Measurements from ENCODE around the gene EIF4G3. TPM values are rescaled to one million over a fixed set of nuclear protein-coding genes. Genes with fewer than 3 reads are reported as not detected.
A peak's percentile ranks its signal among the peaks of the same experiment; 100 is the strongest.

Gene EIF4G3
- polyA plus RNA-seq, 3 donors, result 5.1 to 34.2 (median 5.8) TPM

- H3K36me3 ChIP-seq (replicated peaks in 1 of 2; ENCODE audit: control insufficient read depth in 1 of 2, insufficient read depth in 2 of 2, low read length in 2 of 2), result peaks cover 10 to 37% of the 10 kb centered on the region in 2 donors
- peaks cover 0 to 7% of the 10 kb centered on the region in 2 donors for H3K4me1 ChIP-seq (ENCODE audit: control insufficient read depth in 1 of 2, insufficient read depth in 2 of 2, low read length in 2 of 2)
- no peaks in the 10 kb centered on the region for H3K9me3 ChIP-seq (replicated peaks in 1 of 2; ENCODE audit: control insufficient read depth in 1 of 2, insufficient read depth in 1 of 2, low read length in 2 of 2)
- Mint-ChIP-seq H3K36me3 (peaks cover 26 to 43% of the 10 kb centered on the region in 2 donors), H3K27ac (no peak overlapping the region), H3K4me1 (peaks cover 19% of the 10 kb centered on the region), H3K27me3 (ENCODE audit: low read depth in 3 of 3) (no peaks in the 10 kb centered on the region), H3K4me3 (no peak overlapping the region), H3K9me3 (no peaks in the 10 kb centered on the region)
- no peak for DNase-seq
- intact Hi-C loops (cut with micrococcal nuclease), result no loop called here
- no peaks in the 10 kb centered on the region for H3K27me3 ChIP-seq (ENCODE audit: control insufficient read depth in 2 of 2, insufficient read depth in 2 of 2, low read length in 2 of 2)
- H2AFZ ChIP-seq (ENCODE audit: insufficient read depth, low read depth, low read length, poor library complexity, severe bottlenecking), result no peak overlapping the region
- no CpG with 5 or more reads among the region's 1 CpG for WGBS (ENCODE audit: insufficient coverage)
- TF ChIP-seq CTCF (IDR thresholded peaks at IDR 0.05), result no peak
- no peak overlapping the region for H3K27ac ChIP-seq (ENCODE audit: low read depth in 1 of 2, low read length in 2 of 2)
- no peaks in the 10 kb centered on the region for H4K20me1 ChIP-seq (ENCODE audit: insufficient read depth, low read length)
- H3K4me2 ChIP-seq (replicated peaks; ENCODE audit: extremely low read depth, low read length, poor library complexity, severe bottlenecking), result no peak overlapping the region
- H3K9ac ChIP-seq (ENCODE audit: insufficient read depth, low read length, poor library complexity, severe bottlenecking), result no peak overlapping the region
- no peaks in the 10 kb centered on the region for H3K79me2 ChIP-seq (ENCODE audit: insufficient read depth, low read length)
- H3K4me3 ChIP-seq (replicated peaks in 1 of 3; ENCODE audit: low read depth in 2 of 3, low read length in 3 of 3), result no peak overlapping the region
Measured at GRCh38 chr1:20935717-20936116, 241.0 kb downstream of the EIF4G3 start.

GRCh38 chr1:20932437-20932977 lies 244.2 kb downstream of the EIF4G3 start:
- no peaks in the 10 kb centered on the region for H4K20me1 ChIP-seq (ENCODE audit: insufficient read depth, low read length)
- no peak overlapping the region for H3K27ac ChIP-seq (ENCODE audit: low read depth in 1 of 2, low read length in 2 of 2)
- Mint-ChIP-seq H3K4me3 (no peak overlapping the region), H3K27me3 (ENCODE audit: low read depth in 3 of 3) (no peaks in the 10 kb centered on the region), H3K9me3 (no peaks in the 10 kb centered on the region), H3K27ac (peak overlapping the region in 2 of 7 donors; percentile 4 to 31), H3K4me1 (peaks cover 22% of the 10 kb centered on the region), H3K36me3 (peaks cover 33 to 39% of the 10 kb centered on the region in 2 donors)
- no peak overlapping the region for H3K4me3 ChIP-seq (replicated peaks in 1 of 3; ENCODE audit: low read depth in 2 of 3, low read length in 3 of 3)
- intact Hi-C loops (cut with micrococcal nuclease), result no loop called here
- TF ChIP-seq CTCF (IDR thresholded peaks at IDR 0.05), result no peak
- H2AFZ ChIP-seq (ENCODE audit: insufficient read depth, low read depth, low read length, poor library complexity, severe bottlenecking), result no peak overlapping the region
- H3K4me1 ChIP-seq (ENCODE audit: control insufficient read depth in 1 of 2, insufficient read depth in 2 of 2, low read length in 2 of 2), result peaks cover 0 to 7% of the 10 kb centered on the region in 2 donors
- H3K27me3 ChIP-seq (ENCODE audit: control insufficient read depth in 2 of 2, insufficient read depth in 2 of 2, low read length in 2 of 2), result no peaks in the 10 kb centered on the region
- H3K9ac ChIP-seq (ENCODE audit: insufficient read depth, low read length, poor library complexity, severe bottlenecking), result no peak overlapping the region
- WGBS (ENCODE audit: insufficient coverage), result no CpG with 5 or more reads among the region's 8 CpGs
- H3K79me2 ChIP-seq (ENCODE audit: insufficient read depth, low read length), result no peaks in the 10 kb centered on the region
- H3K4me2 ChIP-seq (replicated peaks; ENCODE audit: extremely low read depth, low read length, poor library complexity, severe bottlenecking), result no peak overlapping the region
- no peaks in the 10 kb centered on the region for H3K9me3 ChIP-seq (replicated peaks in 1 of 2; ENCODE audit: control insufficient read depth in 1 of 2, insufficient read depth in 1 of 2, low read length in 2 of 2)
- peaks cover 0 to 30% of the 10 kb centered on the region in 2 donors for H3K36me3 ChIP-seq (replicated peaks in 1 of 2; ENCODE audit: control insufficient read depth in 1 of 2, insufficient read depth in 2 of 2, low read length in 2 of 2)
- no peak for DNase-seq
